GM19193 (cell line): ENCODE measurements around the gene GALR3.

ENCODE experiments used
- POLR2A ChIP-seq: IDR thresholded peaks from 4 replicates; pipeline ENCODE4 v1.6.1; 2011; ENCODE audit not compliant: insufficient read depth, insufficient read length; ENCODE audit errors: extremely low read depth

GALR3 gene

GRCh38 chr22:37842015-37842793 lies 19.0 kb downstream of the GALR3 start:
- TF ChIP-seq POLR2A, result no peak

DNA sequence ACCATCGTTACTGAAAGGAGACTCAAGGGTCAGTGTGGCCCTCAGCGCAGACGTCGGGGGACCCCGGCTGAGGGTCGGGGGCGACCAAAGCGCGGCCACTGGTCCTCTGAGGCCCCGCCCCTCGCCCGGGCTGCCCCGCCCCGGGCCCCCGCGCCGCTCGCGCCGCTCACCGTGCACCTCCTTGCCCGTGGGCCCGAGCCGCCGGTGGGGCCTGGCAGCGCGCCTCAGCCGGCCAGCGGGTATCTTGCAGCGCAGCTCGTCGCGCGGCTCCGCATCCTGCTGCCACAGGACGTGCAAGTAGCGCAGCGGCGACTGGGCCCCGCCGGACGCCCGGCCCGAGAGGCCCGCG lies 20.5 kb downstream of the GALR3 start:
- TF ChIP-seq POLR2A, result no peak

- no peak for TF ChIP-seq POLR2A
These were observed 21.7 kb downstream of the GALR3 start for GRCh38 chr22:37844904-37845329.

GRCh38 chr22:37846433-37846832 lies 23.3 kb downstream of the GALR3 start:
- TF ChIP-seq POLR2A, result no peak

- no peak for TF ChIP-seq POLR2A
These were observed 25.5 kb downstream of the GALR3 start for GRCh38 chr22:37848587-37849088.

GRCh38 chr22:37849089-37849751 lies 26.0 kb downstream of the GALR3 start, which contains the start of gene EIF3L:
Gene EIF3L (plus strand): TSS chr22:37849419. CDS start chr22:37849450, 31 bp downstream.
- peak; percentile 87 for TF ChIP-seq POLR2A

DNA sequence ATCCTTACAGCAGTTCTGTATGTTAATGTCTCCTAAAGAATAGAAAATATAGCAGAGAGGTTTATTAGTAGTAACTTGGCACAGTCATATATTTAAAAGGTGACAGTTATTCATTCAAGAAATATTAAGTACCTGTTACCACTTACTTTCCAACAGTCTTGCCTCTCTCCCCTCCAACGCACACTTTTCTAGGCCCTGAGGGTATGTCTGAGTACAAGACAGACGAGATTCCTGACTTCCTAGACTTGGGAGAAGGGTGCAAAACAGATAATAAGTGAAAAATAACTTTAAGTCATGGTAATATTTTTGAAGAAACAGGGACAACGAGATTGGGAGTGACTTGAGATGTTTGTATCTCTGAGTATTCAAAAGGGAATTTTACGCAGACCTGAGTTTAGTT lies 27.6 kb downstream of the GALR3 start:
- no peak for TF ChIP-seq POLR2A

DNA sequence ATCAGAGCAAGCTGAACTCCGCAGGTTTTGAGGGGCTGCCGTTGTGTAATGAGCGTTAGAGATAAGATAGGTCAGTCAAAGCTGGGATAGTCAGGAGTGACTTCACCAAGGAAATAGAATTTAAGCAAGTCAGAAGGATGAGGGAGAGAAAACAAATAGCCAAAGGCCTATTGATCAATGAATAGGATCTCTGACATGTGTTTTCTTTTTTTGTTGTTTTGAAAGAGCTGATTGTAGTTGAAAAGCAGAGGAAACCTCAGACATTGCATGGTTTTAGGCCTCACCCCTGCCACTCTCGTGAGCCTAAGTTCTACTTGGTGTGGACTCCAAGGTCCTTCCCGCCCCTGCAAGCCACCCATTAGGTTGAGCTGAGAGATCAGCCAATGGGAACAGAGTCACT lies 29.2 kb downstream of the GALR3 start:
- no peak for TF ChIP-seq POLR2A

DNA sequence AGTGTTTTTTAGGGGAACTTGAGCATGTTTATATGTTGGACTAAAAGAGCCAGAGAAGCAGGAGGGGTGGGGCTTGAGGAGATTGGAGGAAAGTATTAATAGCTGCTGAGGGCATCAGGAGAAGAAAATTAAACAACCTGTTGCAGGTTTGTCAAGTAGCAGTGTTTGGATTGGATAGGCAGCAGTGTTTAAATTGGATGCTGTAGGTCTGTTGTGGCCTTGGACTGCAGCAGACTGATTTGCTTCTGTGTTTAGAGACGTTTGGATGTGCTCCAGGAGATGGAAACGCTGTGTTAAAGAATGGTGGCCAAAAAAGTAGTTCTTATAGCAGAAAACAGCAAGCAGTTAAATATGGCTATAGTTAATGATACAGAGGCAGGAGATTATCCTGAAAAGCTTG lies 31.8 kb downstream of the GALR3 start:
- no peak for TF ChIP-seq POLR2A

DNA sequence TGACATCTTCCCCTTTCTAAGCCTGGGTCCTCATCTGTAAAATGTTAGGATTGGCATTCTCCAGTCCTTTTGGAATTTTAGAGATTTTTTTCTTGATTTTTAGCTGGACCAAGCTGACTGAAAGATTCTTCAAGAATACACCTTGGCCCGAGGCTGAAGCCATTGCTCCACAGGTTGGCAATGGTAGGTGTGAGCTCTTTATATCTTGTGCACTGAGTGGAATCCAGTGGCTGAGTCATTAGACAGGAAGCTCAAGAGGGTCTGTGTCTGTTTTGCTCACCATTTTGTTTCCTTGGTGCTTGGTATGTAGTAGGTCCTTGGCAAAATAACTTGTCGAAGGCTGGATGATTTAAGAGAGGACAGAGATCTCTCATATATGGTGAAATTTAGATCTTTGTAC lies 32.3 kb downstream of the GALR3 start:
- no peak for TF ChIP-seq POLR2A

DNA sequence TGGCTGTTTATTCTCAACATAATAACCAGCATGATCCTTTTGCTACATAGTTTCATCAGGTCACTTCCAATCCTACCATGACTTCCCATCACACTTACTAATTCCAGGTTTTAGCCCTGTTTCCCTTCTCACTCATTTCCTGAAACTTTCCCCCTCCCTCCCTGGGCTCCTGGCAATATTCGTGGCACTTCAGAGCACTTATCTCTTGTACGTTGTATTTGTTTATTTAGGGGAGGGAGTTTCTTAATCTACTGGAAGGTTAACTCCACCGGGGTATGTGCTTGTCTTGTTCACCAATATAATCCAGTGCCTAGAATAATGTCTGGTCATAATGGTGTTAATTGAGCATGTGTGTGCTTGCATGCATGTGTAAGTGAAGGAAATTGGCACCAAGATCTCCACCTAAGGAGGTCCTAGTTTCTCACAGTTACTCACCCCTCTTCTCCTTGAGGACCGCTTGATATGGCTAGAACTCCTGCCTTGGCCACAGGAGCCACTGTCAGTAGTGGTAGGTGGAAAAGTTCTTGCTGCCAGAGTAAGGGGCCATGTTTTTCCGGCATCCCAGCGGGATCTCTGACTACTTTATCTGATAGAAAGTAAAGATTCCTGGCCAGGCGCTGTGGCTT lies 37.7 kb downstream of the GALR3 start:
- TF ChIP-seq POLR2A, result no peak

GRCh38 chr22:37862570-37863325 lies 39.6 kb downstream of the GALR3 start:
- TF ChIP-seq POLR2A, result no peak

GRCh38 chr22:37865510-37865909 lies 42.3 kb downstream of the GALR3 start:
- no peak for TF ChIP-seq POLR2A

DNA sequence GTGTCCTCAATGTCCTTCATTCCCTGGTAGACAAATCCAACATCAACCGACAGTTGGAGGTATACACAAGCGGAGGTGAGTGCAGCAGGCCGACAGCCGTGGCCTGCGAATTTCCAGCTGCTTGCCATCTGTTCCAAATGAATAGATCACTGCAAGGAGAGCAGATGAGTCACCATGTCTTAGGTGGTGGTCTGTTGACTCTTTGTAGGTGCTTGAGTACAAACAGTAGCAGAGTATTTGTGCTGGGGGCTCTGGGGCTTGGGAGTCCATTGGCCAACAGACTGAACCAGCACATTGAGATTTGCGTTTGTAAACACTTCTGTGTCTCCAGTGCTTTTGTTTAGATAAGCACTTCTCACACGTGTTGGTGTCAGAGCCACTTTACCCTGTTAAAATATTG lies 47.1 kb downstream of the GALR3 start:
- no peak for TF ChIP-seq POLR2A
